HL-60 (cell line): ENCODE data around the gene STX19.
"Not testable (repeated sequence)": the region's sequence is repeated elsewhere in the genome, so short reads cannot be mapped to it uniquely, and the experiment has no call there.

ENCODE experiments used
- DNase-seq, 2 experiments: peaks; one replicate each; pipeline ENCODE4 v3.0.0-alpha.2; 2010 to 2020; ENCODE audit warnings: low read depth in 1 of 2, low spot score in 1 of 2
- H3K27ac ChIP-seq: fragments of 250-450 bp; sonication (Bioruptor Pico); replicated peaks from 2 replicates; pipeline ENCODE4 v1.5.1; 2020; ENCODE audit warnings: mild to moderate bottlenecking, moderate library complexity
- H3K27me3 ChIP-seq: fragments of 250-450 bp; sonication (Bioruptor Pico); 2 replicates; pipeline ENCODE4 v1.5.1; 2021; ENCODE audit warnings: mild to moderate bottlenecking, moderate library complexity; ENCODE audit not compliant: insufficient read depth, poor library complexity, severe bottlenecking
- H3K4me3 ChIP-seq: replicated peaks from 2 replicates; pipeline ENCODE4 v1.5.1; 2011; ENCODE audit warnings: mild to moderate bottlenecking, control low read depth, low read length; ENCODE audit not compliant: insufficient read depth
- CTCF ChIP-seq: IDR thresholded peaks from one replicate; pipeline ENCODE4 v1.5.1; 2011; ENCODE audit warnings: low read length, control low read depth, inconsistent platforms; ENCODE audit not compliant: insufficient read depth
- GABPA ChIP-seq: IDR thresholded peaks from 2 replicates; pipeline ENCODE4 v1.6.1; 2012; ENCODE audit warnings: low read depth
- POLR2AphosphoS5 ChIP-seq: IDR thresholded peaks from 2 replicates; pipeline ENCODE4 v1.6.1; 2012; ENCODE audit warnings: low read depth
- REST ChIP-seq: IDR thresholded peaks from 2 replicates; pipeline ENCODE4 v1.6.1; 2012; ENCODE audit warnings: low read depth; ENCODE audit not compliant: insufficient replicate concordance
- SPI1 ChIP-seq: IDR thresholded peaks from 2 replicates; pipeline ENCODE4 v1.6.1; 2012; ENCODE audit warnings: low read depth, mild to moderate bottlenecking, borderline replicate concordance

The STX19 gene

GRCh38 chr3:94050546-94050945 is 22.1 kb upstream of the STX19 start:
- Histone ChIP-seq H3K27ac (no peak overlapping the region), H3K4me3 (no peak overlapping the region), H3K27me3 (no peaks in the 10 kb centered on the region)
- TF ChIP-seq REST (no peak), POLR2AphosphoS5 (no peak), SPI1 (no peak), GABPA (no peak)
- no peak for DNase-seq

- DNase-seq: no peak
- Histone ChIP-seq H3K27me3 (no peaks in the 10 kb centered on the region), H3K4me3 (no peak overlapping the region), H3K27ac (no peak overlapping the region)
- TF ChIP-seq CTCF (no peak), SPI1 (no peak), REST (no peak), POLR2AphosphoS5 (no peak), GABPA (no peak)
Observed at GRCh38 chr3:94049267-94049666, 20.9 kb upstream of the STX19 start.

- Histone ChIP-seq H3K4me3 (no peak overlapping the region), H3K27me3 (no peaks in the 10 kb centered on the region), H3K27ac (no peak overlapping the region)
- TF ChIP-seq POLR2AphosphoS5: no peak
- no peak for TF ChIP-seq REST
- TF ChIP-seq CTCF: no peak
- TF ChIP-seq GABPA: no peak
- TF ChIP-seq SPI1: no peak
- no peak for DNase-seq
Observed at GRCh38 chr3:94046533-94046932, 18.1 kb upstream of the STX19 start.

GRCh38 chr3:94044100-94044936 is 15.9 kb upstream of the STX19 start:
- H3K27me3 ChIP-seq, H3K4me3 ChIP-seq, DNase-seq, H3K27ac ChIP-seq: not testable (repeated sequence)
